ENCODE results near the gene TUBA4B.
"Not testable (repeated sequence)": the region's sequence is repeated elsewhere in the genome, so short reads cannot be mapped to it uniquely, and the experiment has no call there.

The TUBA4B gene

GRCh38 chr2:219251656-219252055, 1.4 kb upstream of the TUBA4B start:
- Mint-ChIP-seq H3K9me3 (ENCODE audit: low read depth) (no peaks in the 10 kb centered on the region), H3K27ac (peak overlapping the region; percentile 91), H3K36me3 (peaks cover 3% of the 10 kb centered on the region), H3K4me3 (peak overlapping the region; percentile 97), H3K27me3 (no peaks in the 10 kb centered on the region), H3K4me1 (ENCODE audit: low read depth) (peaks cover 73% of the 10 kb centered on the region)

- Mint-ChIP-seq H3K27me3 (no peaks in the 10 kb centered on the region), H3K9me3 (ENCODE audit: low read depth) (no peaks in the 10 kb centered on the region), H3K4me3 (peak overlapping the region; percentile 97), H3K27ac (peak overlapping the region; percentile 91), H3K36me3 (peaks cover 3% of the 10 kb centered on the region), H3K4me1 (ENCODE audit: low read depth) (peaks cover 68% of the 10 kb centered on the region)
Measured at GRCh38 chr2:219252084-219252483, 959 bp upstream of the TUBA4B start.

- H3K36me3 Mint-ChIP-seq: peaks cover 3% of the 10 kb centered on the region
- H3K27ac Mint-ChIP-seq: peak overlapping the region; percentile 91
- no peaks in the 10 kb centered on the region for H3K9me3 Mint-ChIP-seq (ENCODE audit: low read depth)
- H3K4me1 Mint-ChIP-seq (ENCODE audit: low read depth): peaks cover 64% of the 10 kb centered on the region
- no peaks in the 10 kb centered on the region for H3K27me3 Mint-ChIP-seq
- H3K4me3 Mint-ChIP-seq: peak overlapping the region; percentile 97
Measured at GRCh38 chr2:219252570-219252899, 508 bp upstream of the TUBA4B start.

GRCh38 chr2:219253753-219254589, 928 bp downstream of the TUBA4B start, which contains the start of gene TUBA4A:
TSS of gene TUBA4A (minus strand) at chr2:219253918. CDS start at chr2:219253858, 60 bp downstream.
- peak within 1 kb of the TSS; percentile 97 for H3K4me3 Mint-ChIP-seq
- no peaks in the 10 kb centered on the region for H3K27me3 Mint-ChIP-seq
- peaks cover 3% of the 10 kb centered on the region for H3K36me3 Mint-ChIP-seq
- H3K27ac Mint-ChIP-seq: peak within 1 kb of the TSS; percentile 95
- H3K9me3 Mint-ChIP-seq (ENCODE audit: low read depth): no peaks in the 10 kb centered on the region
- peaks cover 49% of the 10 kb centered on the region for H3K4me1 Mint-ChIP-seq (ENCODE audit: low read depth)

- Mint-ChIP-seq H3K9me3 (ENCODE audit: low read depth) (no peaks in the 10 kb centered on the region), H3K4me1 (ENCODE audit: low read depth) (peaks cover 45% of the 10 kb centered on the region), H3K27me3 (peaks cover under 1% of the 10 kb centered on the region), H3K27ac (peak overlapping the region; percentile 95), H3K4me3 (peak overlapping the region; percentile 87), H3K36me3 (peaks cover 3% of the 10 kb centered on the region)
Measured at GRCh38 chr2:219254590-219255201, 1.7 kb downstream of the TUBA4B start.

GRCh38 chr2:219258942-219259341, 5.9 kb downstream of the TUBA4B start:
- H3K36me3 Mint-ChIP-seq, H3K4me3 Mint-ChIP-seq: not testable (repeated sequence)
- peaks cover 27% of the 10 kb centered on the region for H3K4me1 Mint-ChIP-seq (ENCODE audit: low read depth)

GRCh38 chr2:219261024-219261855, 8.2 kb downstream of the TUBA4B start:
- Mint-ChIP-seq H3K9me3 (ENCODE audit: low read depth) (no peaks in the 10 kb centered on the region), H3K27me3 (peaks cover 2% of the 10 kb centered on the region), H3K4me1 (ENCODE audit: low read depth) (peaks cover 15% of the 10 kb centered on the region), H3K27ac (no peak overlapping the region), H3K4me3 (no peak overlapping the region), H3K36me3 (no peaks in the 10 kb centered on the region)

More at GRCh38 chr2:219258942-219259341, 5.9 kb downstream of the TUBA4B start:
- H3K9me3 Mint-ChIP-seq (ENCODE audit: low read depth); H3K27me3 Mint-ChIP-seq; H3K27ac Mint-ChIP-seq: not testable (repeated sequence)

GRCh38 chr2:219266232-219266631, 13.2 kb downstream of the TUBA4B start:
- no peaks in the 10 kb centered on the region for H3K9me3 Mint-ChIP-seq (ENCODE audit: low read depth)
- no peak overlapping the region for H3K27ac Mint-ChIP-seq
- peaks cover 6% of the 10 kb centered on the region for H3K4me1 Mint-ChIP-seq (ENCODE audit: low read depth)
- H3K36me3 Mint-ChIP-seq: no peaks in the 10 kb centered on the region
- H3K4me3 Mint-ChIP-seq: no peak overlapping the region
- H3K27me3 Mint-ChIP-seq: no peaks in the 10 kb centered on the region

- no peaks in the 10 kb centered on the region for H3K36me3 Mint-ChIP-seq
- H3K4me1 Mint-ChIP-seq (ENCODE audit: low read depth): no peaks in the 10 kb centered on the region
- H3K27me3 Mint-ChIP-seq: no peaks in the 10 kb centered on the region
- no peak overlapping the region for H3K4me3 Mint-ChIP-seq
- H3K9me3 Mint-ChIP-seq (ENCODE audit: low read depth): no peaks in the 10 kb centered on the region
- no peak overlapping the region for H3K27ac Mint-ChIP-seq
Measured at GRCh38 chr2:219266886-219267285, 13.8 kb downstream of the TUBA4B start.

- Mint-ChIP-seq H3K27me3 (no peaks in the 10 kb centered on the region), H3K4me3 (no peak overlapping the region), H3K9me3 (ENCODE audit: low read depth) (no peaks in the 10 kb centered on the region), H3K4me1 (ENCODE audit: low read depth) (no peaks in the 10 kb centered on the region), H3K36me3 (no peaks in the 10 kb centered on the region), H3K27ac (no peak overlapping the region)
Measured at GRCh38 chr2:219268294-219268693, 15.3 kb downstream of the TUBA4B start.

GRCh38 chr2:219269362-219270054, 16.5 kb downstream of the TUBA4B start:
- Mint-ChIP-seq H3K27ac (no peak overlapping the region), H3K27me3 (no peaks in the 10 kb centered on the region), H3K4me3 (no peak overlapping the region), H3K36me3 (no peaks in the 10 kb centered on the region), H3K9me3 (ENCODE audit: low read depth) (no peaks in the 10 kb centered on the region), H3K4me1 (ENCODE audit: low read depth) (no peaks in the 10 kb centered on the region)

- Mint-ChIP-seq H3K27ac (no peak overlapping the region), H3K4me1 (ENCODE audit: low read depth) (no peaks in the 10 kb centered on the region), H3K4me3 (no peak overlapping the region), H3K9me3 (ENCODE audit: low read depth) (no peaks in the 10 kb centered on the region), H3K36me3 (no peaks in the 10 kb centered on the region), H3K27me3 (no peaks in the 10 kb centered on the region)
Measured at GRCh38 chr2:219270055-219270372, 17.0 kb downstream of the TUBA4B start.

- H3K36me3 Mint-ChIP-seq: no peaks in the 10 kb centered on the region
Measured at GRCh38 chr2:219271021-219271420, 18.0 kb downstream of the TUBA4B start.

GRCh38 chr2:219272356-219272755, 19.3 kb downstream of the TUBA4B start:
- Mint-ChIP-seq H3K27ac (no peak overlapping the region), H3K4me1 (ENCODE audit: low read depth) (peaks cover 1% of the 10 kb centered on the region), H3K27me3 (no peaks in the 10 kb centered on the region), H3K36me3 (no peaks in the 10 kb centered on the region), H3K9me3 (ENCODE audit: low read depth) (no peaks in the 10 kb centered on the region), H3K4me3 (no peak overlapping the region)

More at GRCh38 chr2:219271021-219271420, 18.0 kb downstream of the TUBA4B start:
- H3K4me3 Mint-ChIP-seq: no peak overlapping the region
- no peak overlapping the region for H3K27ac Mint-ChIP-seq
- H3K4me1 Mint-ChIP-seq (ENCODE audit: low read depth): no peaks in the 10 kb centered on the region
- H3K27me3 Mint-ChIP-seq: no peaks in the 10 kb centered on the region
- no peaks in the 10 kb centered on the region for H3K9me3 Mint-ChIP-seq (ENCODE audit: low read depth)

Measured in activated naive CD8-positive, alpha-beta T cell (primary cell).